ENCODE measurements around the gene MAGOH.

MAGOH gene

GRCh38 chr1:53183095-53183990 lies 55.0 kb downstream of the MAGOH start:
- DNase-seq = no peak

DNA sequence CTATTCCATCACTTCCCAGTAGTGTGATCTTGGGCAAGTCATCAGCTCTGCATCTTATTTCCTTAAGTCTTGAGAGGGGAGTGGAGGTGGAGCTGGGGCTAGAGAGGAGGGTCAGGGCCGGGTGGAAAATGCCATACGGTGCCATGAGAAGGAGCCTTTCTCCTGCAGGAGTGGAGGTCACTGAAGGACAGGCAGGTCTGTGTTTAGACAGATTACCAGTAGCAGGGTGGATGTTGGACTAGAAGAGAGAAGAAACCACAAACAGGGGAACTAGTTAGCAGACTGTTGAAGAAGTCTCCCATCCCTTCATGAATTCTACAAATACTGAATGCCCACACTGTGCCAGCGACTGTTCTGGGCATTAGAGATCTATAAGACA lies 55.6 kb downstream of the MAGOH start:
- no peak for DNase-seq

GRCh38 chr1:53182111-53182593 lies 56.2 kb downstream of the MAGOH start:
- DNase-seq = peak; percentile 82

- no peak for DNase-seq
Measured at GRCh38 chr1:53180951-53181350, 57.4 kb downstream of the MAGOH start.

DNA sequence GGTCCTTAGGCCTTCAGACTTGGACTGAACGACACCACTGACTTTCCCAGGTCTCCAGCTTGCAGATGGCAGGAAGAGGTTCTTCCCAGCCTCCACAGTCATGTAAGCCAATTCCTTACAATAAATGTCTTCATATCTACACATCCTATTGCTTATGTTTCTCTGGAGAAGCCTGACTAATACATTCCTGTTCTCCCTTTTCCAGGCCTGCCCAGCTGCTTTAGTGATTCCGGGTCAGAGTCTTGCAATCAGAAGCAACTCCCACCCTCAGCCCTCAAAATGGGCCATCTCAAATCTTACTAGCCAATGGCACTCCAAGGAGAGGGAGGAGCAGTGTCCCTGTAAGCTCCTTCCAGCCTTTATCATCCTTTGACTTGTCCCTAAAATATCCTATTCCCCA lies 58.1 kb downstream of the MAGOH start:
- no peak for DNase-seq

Measured in islet precursor cell (in vitro differentiated cells).